VCaP (cell line): ENCODE data around the gene TXNRD2.

Experiments used
- H3K27ac ChIP-seq: fragments of 450-650 bp; 2 replicates; pipeline ENCODE4 v1.5.1; 2017
- CTCF ChIP-seq: fragments of 450-650 bp; conservative IDR thresholded peaks from 2 replicates; pipeline ENCODE4 v1.5.1; 2017; ENCODE audit warnings: mild to moderate bottlenecking, moderate library complexity

The TXNRD2 gene

GRCh38 chr22:19941365-19942082 is at the start of gene TXNRD2, which contains the start of gene COMT:
Gene TXNRD2 (minus strand): TSS chr22:19941818. CDS start chr22:19941803, 15 bp downstream.
Gene COMT (plus strand): TSS chr22:19941772. CDS start chr22:19962527, 20,755 bp downstream.
- H3K27ac ChIP-seq, result no peak within 1 kb of the TSS
- no peak for TF ChIP-seq CTCF

- no peak overlapping the region; the same call in 1 of the 2 replicates for H3K27ac ChIP-seq
- TF ChIP-seq CTCF, result no peak
Observed at GRCh38 chr22:19991395-19991644, 49.7 kb upstream of the TXNRD2 start.

GRCh38 chr22:19990609-19991394 is 49.2 kb upstream of the TXNRD2 start:
- no peak for TF ChIP-seq CTCF
- H3K27ac ChIP-seq, result no peak overlapping the region; the same call in 1 of the 2 replicates

DNA sequence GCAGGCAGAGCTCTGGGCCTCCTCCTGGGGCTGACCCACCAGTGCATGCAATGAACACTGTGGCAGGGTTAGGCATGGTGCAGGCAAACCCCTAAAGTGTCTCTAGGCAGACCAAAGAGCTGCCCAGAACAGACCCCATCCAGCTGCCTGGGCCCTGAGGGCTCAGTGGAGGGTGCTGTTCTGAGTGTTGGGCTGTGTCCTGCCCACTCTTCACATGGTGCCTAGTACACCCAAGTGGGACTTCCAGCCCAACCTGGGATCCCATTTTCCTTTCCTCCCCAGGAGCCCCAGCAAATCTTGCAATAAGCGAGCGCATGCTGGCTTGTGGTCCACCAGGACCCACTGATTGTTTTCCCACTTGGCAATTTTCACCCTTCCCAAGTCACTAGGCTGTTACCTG is 48.6 kb upstream of the TXNRD2 start:
- TF ChIP-seq CTCF, result no peak
- H3K27ac ChIP-seq, result no peak overlapping the region

DNA sequence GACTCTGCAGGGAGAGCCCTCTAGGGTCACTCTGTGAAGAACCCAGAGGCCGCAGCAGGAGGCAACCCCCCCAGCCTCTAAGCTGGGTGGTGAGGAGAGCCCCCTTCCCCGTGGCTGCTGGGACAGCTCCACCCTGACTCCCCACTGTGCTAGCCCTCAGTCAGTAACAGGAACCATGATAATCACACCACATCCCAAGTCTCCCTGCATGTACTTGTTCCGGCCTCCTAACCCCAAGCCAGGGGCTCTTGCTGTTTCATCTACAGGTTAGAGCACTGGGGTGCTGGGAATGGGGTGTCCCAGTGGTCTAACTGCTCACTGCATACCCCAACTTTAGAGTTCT is 48.1 kb upstream of the TXNRD2 start:
- TF ChIP-seq CTCF, result no peak

GRCh38 chr22:19988965-19989724 is 47.5 kb upstream of the TXNRD2 start:
- H3K27ac ChIP-seq, result no peak overlapping the region

More for the DNA sequence above, 48.1 kb upstream of the TXNRD2 start:
- H3K27ac ChIP-seq, result no peak overlapping the region

More at GRCh38 chr22:19988965-19989724, 47.5 kb upstream of the TXNRD2 start:
- no peak for TF ChIP-seq CTCF
